CD14-positive monocyte (primary cell): ENCODE data around the gene AGAP1. TPM values are rescaled to one million over a fixed set of nuclear protein-coding genes. Genes with fewer than 3 reads are reported as not detected.

Experiments
- DNase-seq, 3 donors: peaks; one replicate each; pipeline ENCODE4 v3.0.0-alpha.2; 2011 to 2022
- H2AFZ ChIP-seq: 2 replicates; pipeline ENCODE4 v1.6.0; 2012; ENCODE audit warnings: mild to moderate bottlenecking, low read depth, low read length, inconsistent platforms; ENCODE audit not compliant: insufficient read depth, poor library complexity, severe bottlenecking
- H3K27ac ChIP-seq, 2 donors: 1 replicate in 1 of 2; 2 replicates in 1 of 2; pipeline ENCODE4 v1.5.1; 2012 to 2013; ENCODE audit warnings: low read length in 2 of 2, control low read depth in 1 of 2, inconsistent platforms in 1 of 2, low read depth in 1 of 2, mild to moderate bottlenecking in 1 of 2
- H3K27me3 ChIP-seq, 2 donors: one replicate each; pipeline versions ENCODE4 v1.6.0 to v1.6.1; 2011 to 2013; ENCODE audit warnings: low read length in 2 of 2; ENCODE audit not compliant: control insufficient read depth in 2 of 2, insufficient read depth in 2 of 2
- H3K36me3 ChIP-seq, 2 donors: replicated peaks in 1 of 2; 1 replicate in 1 of 2; 2 replicates in 1 of 2; pipeline versions ENCODE4 v1.5.1 to v1.6.1; 2012 to 2013; ENCODE audit warnings: low read length in 2 of 2, control low read depth in 1 of 2, inconsistent platforms in 1 of 2, mild to moderate bottlenecking in 1 of 2; ENCODE audit not compliant: insufficient read depth in 2 of 2, control insufficient read depth in 1 of 2
- H3K4me1 ChIP-seq, 2 donors: 1 replicate in 1 of 2; 2 replicates in 1 of 2; pipeline versions ENCODE4 v1.5.1 to v1.6.1; 2012 to 2013; ENCODE audit warnings: low read length in 2 of 2, control low read depth in 1 of 2, inconsistent platforms in 1 of 2, mild to moderate bottlenecking in 1 of 2, moderate library complexity in 1 of 2; ENCODE audit not compliant: insufficient read depth in 2 of 2, control insufficient read depth in 1 of 2
- H3K4me2 ChIP-seq: replicated peaks from 2 replicates; pipeline ENCODE3; 2012; ENCODE audit warnings: low read length, moderate library complexity, mild to moderate bottlenecking; ENCODE audit not compliant: poor library complexity, severe bottlenecking; ENCODE audit errors: extremely low read depth
- H3K4me3 ChIP-seq, 3 experiments: fragments of 200-600 bp in 1 of 3; sonication (generic) in 1 of 3; replicated peaks in 1 of 3; 1 replicate in 2 of 3; 2 replicates in 1 of 3; pipeline ENCODE4 v1.5.1; 2011 to 2013; ENCODE audit warnings: low read length in 3 of 3, mild to moderate bottlenecking in 3 of 3, control low read depth in 2 of 3, low read depth in 2 of 3, inconsistent platforms in 1 of 3, moderate library complexity in 1 of 3
- H3K79me2 ChIP-seq: 2 replicates; pipeline ENCODE4 v1.6.0; 2012; ENCODE audit warnings: mild to moderate bottlenecking, control low read depth, inconsistent platforms, low read length, moderate library complexity; ENCODE audit not compliant: insufficient read depth
- H3K9ac ChIP-seq: 2 replicates; pipeline ENCODE4 v1.6.0; 2017; ENCODE audit warnings: low read length, mild to moderate bottlenecking; ENCODE audit not compliant: insufficient read depth, poor library complexity, severe bottlenecking
- H3K9me3 ChIP-seq, 2 donors: replicated peaks in 1 of 2; 1 replicate in 1 of 2; 2 replicates in 1 of 2; pipeline versions ENCODE4 v1.5.1 to v1.6.1; 2012 to 2013; ENCODE audit warnings: low read length in 2 of 2, control low read depth in 1 of 2; ENCODE audit not compliant: control insufficient read depth in 1 of 2, insufficient read depth in 1 of 2
- H4K20me1 ChIP-seq: 2 replicates; pipeline ENCODE4 v1.6.0; 2012; ENCODE audit warnings: mild to moderate bottlenecking, low read length, control low read depth, moderate library complexity; ENCODE audit not compliant: insufficient read depth
- H3K27ac Mint-ChIP-seq, 7 donors: one replicate each; pipeline ENCODE4 v1.8.0; 2020; ENCODE audit warnings: mild to moderate bottlenecking in 7 of 7, mixed read lengths in 7 of 7, moderate library complexity in 6 of 7, inconsistent platforms in 2 of 7
- H3K27me3 Mint-ChIP-seq, 3 donors: one replicate each; pipeline ENCODE4 v1.8.0; 2021 to 2022; ENCODE audit warnings: low read depth in 3 of 3, mild to moderate bottlenecking in 3 of 3, mixed read lengths in 3 of 3, moderate library complexity in 3 of 3, inconsistent platforms in 1 of 3
- H3K36me3 Mint-ChIP-seq, 2 donors: one replicate each; pipeline ENCODE4 v1.8.0; 2020; ENCODE audit warnings: mixed read lengths in 2 of 2, inconsistent platforms in 1 of 2, mild to moderate bottlenecking in 1 of 2
- H3K4me1 Mint-ChIP-seq: one replicate; pipeline ENCODE4 v1.8.0; 2020; ENCODE audit warnings: mild to moderate bottlenecking, mixed read lengths
- H3K4me3 Mint-ChIP-seq, 2 donors: one replicate each; pipeline ENCODE4 v1.8.0; 2020; ENCODE audit warnings: mild to moderate bottlenecking in 2 of 2, mixed read lengths in 2 of 2, moderate library complexity in 1 of 2
- H3K9me3 Mint-ChIP-seq, 7 donors: one replicate each; pipeline ENCODE4 v1.8.0; 2020 to 2022; ENCODE audit warnings: mixed read lengths in 7 of 7, mild to moderate bottlenecking in 6 of 7, moderate library complexity in 6 of 7, inconsistent platforms in 2 of 7
- CTCF ChIP-seq: fragments of 200-600 bp; IDR thresholded peaks from one replicate; pipeline ENCODE4 v1.8.0; 2022; ENCODE audit warnings: antibody characterized with exemption, mild to moderate bottlenecking
- WGBS: methylation state at CpG from one replicate; pipeline ENCODE4 v1.1.5; 2013; ENCODE audit warnings: missing lambda C conversion rate; ENCODE audit not compliant: insufficient coverage; 5-methylcytosine and 5-hydroxymethylcytosine counted together
- intact Hi-C, 2 donors: fragments of 100-400 bp; cut with micrococcal nuclease; formaldehyde crosslinking; loops; one replicate each; pipeline versions ENCODE4 v1.15.0 to v1.15.1; 2023
- polyA plus RNA-seq, 3 donors: library from polyadenylated mRNA; depleted of rRNA in 1 of 3; unstranded in 2 of 3; stranded (reverse) in 1 of 3; fragments of 300-500 nt in 2 of 3; fragments of >200 nt in 1 of 3; fragmentation: Illumina TruSeq in 2 of 3; gene quantifications; 1 replicate in 2 of 3; 2 replicates in 1 of 3; pipeline ENCODE4 v1.2.3, GENCODE V29; 2012 to 2021

AGAP1 gene
- polyA plus RNA-seq, 3 donors, result 0.12 TPM; not detected in 2

GRCh38 chr2:235908826-235909225 is 415.0 kb downstream of the AGAP1 start:
- TF ChIP-seq CTCF, result no peak
- no peaks in the 10 kb centered on the region for H3K36me3 ChIP-seq
- no peak overlapping the region for H3K27ac ChIP-seq
- Mint-ChIP-seq H3K4me1 (no peaks in the 10 kb centered on the region), H3K27me3 (peaks cover 0 to 12% (median 9%) of the 10 kb centered on the region in 3 donors), H3K36me3 (no peaks in the 10 kb centered on the region), H3K9me3 (peaks cover 0 to 8% (median 4%) of the 10 kb centered on the region in 7 donors), H3K4me3 (no peak overlapping the region), H3K27ac (no peak overlapping the region)
- intact Hi-C loops, result no loop called here
- H3K4me3 ChIP-seq, result no peak overlapping the region
- H4K20me1 ChIP-seq, result no peaks in the 10 kb centered on the region
- no peak for DNase-seq
- 64% methylated on average over 3 of the region's 6 CpGs for WGBS
- no peak overlapping the region for H2AFZ ChIP-seq
- H3K9ac ChIP-seq, result no peak overlapping the region
- H3K9me3 ChIP-seq, result peaks cover 0 to 6% of the 10 kb centered on the region in 2 donors
- no peak overlapping the region for H3K4me2 ChIP-seq
- H3K27me3 ChIP-seq, result peaks cover 0 to 5% of the 10 kb centered on the region in 2 donors
- H3K4me1 ChIP-seq, result no peaks in the 10 kb centered on the region
- no peaks in the 10 kb centered on the region for H3K79me2 ChIP-seq

GRCh38 chr2:235909358-235909757 is 415.5 kb downstream of the AGAP1 start:
- no peak overlapping the region for H3K4me2 ChIP-seq
- no peak overlapping the region for H3K4me3 ChIP-seq
- no peaks in the 10 kb centered on the region for H3K79me2 ChIP-seq
- Mint-ChIP-seq H3K36me3 (no peaks in the 10 kb centered on the region), H3K27me3 (peaks cover under 1 to 9% (median 6%) of the 10 kb centered on the region in 3 donors), H3K4me3 (no peak overlapping the region), H3K27ac (no peak overlapping the region), H3K9me3 (peaks cover 0 to 8% (median 4%) of the 10 kb centered on the region in 7 donors), H3K4me1 (no peaks in the 10 kb centered on the region)
- TF ChIP-seq CTCF, result no peak
- no peak overlapping the region for H3K27ac ChIP-seq
- peaks cover 0 to 6% of the 10 kb centered on the region in 2 donors for H3K9me3 ChIP-seq
- no peaks in the 10 kb centered on the region for H3K27me3 ChIP-seq
- H2AFZ ChIP-seq, result no peak overlapping the region
- no peaks in the 10 kb centered on the region for H3K4me1 ChIP-seq
- WGBS, result 83% methylated on average over 1 of the region's 2 CpGs
- intact Hi-C loops, result no loop called here
- no peaks in the 10 kb centered on the region for H3K36me3 ChIP-seq
- DNase-seq, result no peak
- H4K20me1 ChIP-seq, result no peaks in the 10 kb centered on the region
- no peak overlapping the region for H3K9ac ChIP-seq
